Endodermal cell (in vitro differentiated cells): Measurements from ENCODE around the gene ETFDH. TPM values are rescaled to one million over a fixed set of nuclear protein-coding genes. Genes with fewer than 3 reads are reported as not detected.

ENCODE experiments used
- DNase-seq: peaks from one replicate; pipeline ENCODE4 v3.0.0-alpha.2; 2017
- H3K27ac ChIP-seq: 2 replicates; pipeline ENCODE4 v1.5.1; 2013; ENCODE audit warnings: mild to moderate bottlenecking, low read depth, low read length, moderate library complexity
- H3K27me3 ChIP-seq: 2 replicates; pipeline ENCODE4 v1.6.1; 2013; ENCODE audit warnings: mild to moderate bottlenecking, low read length, moderate library complexity; ENCODE audit not compliant: insufficient read depth, control insufficient read depth, poor library complexity, severe bottlenecking
- H3K36me3 ChIP-seq: 2 replicates; pipeline ENCODE4 v1.7.0; 2013; ENCODE audit warnings: mild to moderate bottlenecking, low read length, moderate library complexity; ENCODE audit not compliant: control insufficient read depth, insufficient read depth
- H3K4me1 ChIP-seq: one replicate; pipeline ENCODE4 v1.7.0; 2013; ENCODE audit warnings: low read length; ENCODE audit not compliant: control insufficient read depth, insufficient read depth
- H3K4me3 ChIP-seq: 2 replicates; pipeline ENCODE4 v1.5.1; 2013; ENCODE audit warnings: mild to moderate bottlenecking, low read length, moderate library complexity
- H3K9ac ChIP-seq: 2 replicates; pipeline ENCODE4 v1.6.1; 2013; ENCODE audit warnings: mild to moderate bottlenecking, low read length, moderate library complexity; ENCODE audit not compliant: poor library complexity, severe bottlenecking; ENCODE audit errors: extremely low read depth
- H3K9me3 ChIP-seq: 2 replicates; pipeline ENCODE4 v1.6.1; 2013; ENCODE audit warnings: mild to moderate bottlenecking, low read length, moderate library complexity; ENCODE audit not compliant: control insufficient read depth
- H3K27ac Mint-ChIP-seq: 2 replicates; pipeline ENCODE4 v1.8.0; 2020; ENCODE audit warnings: mixed read lengths
- H3K27me3 Mint-ChIP-seq: 2 replicates; pipeline ENCODE4 v1.8.0; 2021; ENCODE audit warnings: mild to moderate bottlenecking, mixed read lengths; ENCODE audit not compliant: insufficient read depth
- H3K36me3 Mint-ChIP-seq: 2 replicates; pipeline ENCODE4 v1.8.0; 2020; ENCODE audit warnings: low read depth, mixed read lengths
- H3K4me1 Mint-ChIP-seq: 2 replicates; pipeline ENCODE4 v1.8.0; 2020; ENCODE audit warnings: mixed read lengths
- H3K4me3 Mint-ChIP-seq: 2 replicates; pipeline ENCODE4 v1.8.0; 2020; ENCODE audit warnings: mild to moderate bottlenecking, moderate library complexity, mixed read lengths
- H3K9me3 Mint-ChIP-seq: 2 replicates; pipeline ENCODE4 v1.8.0; 2020; ENCODE audit warnings: mild to moderate bottlenecking, mixed read lengths
- WGBS, 2 experiments: methylation state at CpG; one replicate each; pipeline versions ENCODE4 v1.1.5 to v1.1.7; 2013; ENCODE audit warnings: missing lambda C conversion rate in 2 of 2, mixed read lengths in 1 of 2; ENCODE audit not compliant: insufficient coverage in 1 of 2, insufficient read length in 1 of 2; 5-methylcytosine and 5-hydroxymethylcytosine counted together
- total RNA-seq, 2 donors: library from RNA; stranded (reverse); fragmentation: NEBNext Ultra II Directional in 1 of 2; extraction: Animal tissue kit (Norgen Biotek cat#: 25700) in 1 of 2; gene quantifications; 2 replicates in 1 of 2; 3 replicates in 1 of 2; pipeline ENCODE4 v1.2.1, GENCODE V29; 2021
- TF ChIP-seq, protein P1 (sequence below): fragments of 200-600 bp; sonication (generic); conservative IDR thresholded peaks from 2 replicates; pipeline ENCODE4 v1.5.0; 2021; ENCODE audit warnings: antibody characterized with exemption, mild to moderate bottlenecking

The ETFDH gene
- total RNA-seq, 2 donors from 2014 or later = 10.6 to 11.8 TPM

DNA sequence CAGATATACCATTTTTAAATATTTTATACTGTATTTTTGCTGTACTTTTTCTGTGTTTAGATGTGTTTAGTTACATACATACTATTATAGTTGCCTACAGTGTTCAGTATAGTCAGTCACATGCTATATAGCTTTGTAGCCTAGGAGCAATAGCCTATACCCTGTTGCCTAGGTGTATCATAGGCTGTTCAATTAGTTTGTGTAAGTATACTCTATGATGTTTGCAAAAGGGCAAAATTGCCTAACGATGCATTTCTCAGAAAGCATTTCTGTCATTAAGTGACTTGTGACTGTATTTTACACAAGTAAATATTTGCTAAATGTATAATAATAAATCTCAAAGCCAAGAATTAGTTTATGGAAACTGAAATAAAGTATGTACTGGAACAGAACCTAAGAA lies 9.5 kb downstream of the ETFDH start:
- Mint-ChIP-seq H3K27ac (no peak overlapping the region), H3K36me3 (no peaks in the 10 kb centered on the region), H3K4me1 (no peaks in the 10 kb centered on the region), H3K9me3 (no peaks in the 10 kb centered on the region), H3K27me3 (no peaks in the 10 kb centered on the region), H3K4me3 (no peak overlapping the region)
- Histone ChIP-seq H3K36me3 (no peaks in the 10 kb centered on the region), H3K27ac (no peak overlapping the region), H3K9me3 (no peaks in the 10 kb centered on the region), H3K4me1 (no peaks in the 10 kb centered on the region), H3K27me3 (no peaks in the 10 kb centered on the region), H3K4me3 (no peak overlapping the region), H3K9ac (no peak overlapping the region)
- DNase-seq = no peak
- TF ChIP-seq, protein P1, sequence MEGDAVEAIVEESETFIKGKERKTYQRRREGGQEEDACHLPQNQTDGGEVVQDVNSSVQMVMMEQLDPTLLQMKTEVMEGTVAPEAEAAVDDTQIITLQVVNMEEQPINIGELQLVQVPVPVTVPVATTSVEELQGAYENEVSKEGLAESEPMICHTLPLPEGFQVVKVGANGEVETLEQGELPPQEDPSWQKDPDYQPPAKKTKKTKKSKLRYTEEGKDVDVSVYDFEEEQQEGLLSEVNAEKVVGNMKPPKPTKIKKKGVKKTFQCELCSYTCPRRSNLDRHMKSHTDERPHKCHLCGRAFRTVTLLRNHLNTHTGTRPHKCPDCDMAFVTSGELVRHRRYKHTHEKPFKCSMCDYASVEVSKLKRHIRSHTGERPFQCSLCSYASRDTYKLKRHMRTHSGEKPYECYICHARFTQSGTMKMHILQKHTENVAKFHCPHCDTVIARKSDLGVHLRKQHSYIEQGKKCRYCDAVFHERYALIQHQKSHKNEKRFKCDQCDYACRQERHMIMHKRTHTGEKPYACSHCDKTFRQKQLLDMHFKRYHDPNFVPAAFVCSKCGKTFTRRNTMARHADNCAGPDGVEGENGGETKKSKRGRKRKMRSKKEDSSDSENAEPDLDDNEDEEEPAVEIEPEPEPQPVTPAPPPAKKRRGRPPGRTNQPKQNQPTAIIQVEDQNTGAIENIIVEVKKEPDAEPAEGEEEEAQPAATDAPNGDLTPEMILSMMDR = no peak
- 88% methylated on average over 1 of the region's 1 CpG; no CpG with 5 or more reads in 1 of the 2 experiments for WGBS, 2 experiments

DNA sequence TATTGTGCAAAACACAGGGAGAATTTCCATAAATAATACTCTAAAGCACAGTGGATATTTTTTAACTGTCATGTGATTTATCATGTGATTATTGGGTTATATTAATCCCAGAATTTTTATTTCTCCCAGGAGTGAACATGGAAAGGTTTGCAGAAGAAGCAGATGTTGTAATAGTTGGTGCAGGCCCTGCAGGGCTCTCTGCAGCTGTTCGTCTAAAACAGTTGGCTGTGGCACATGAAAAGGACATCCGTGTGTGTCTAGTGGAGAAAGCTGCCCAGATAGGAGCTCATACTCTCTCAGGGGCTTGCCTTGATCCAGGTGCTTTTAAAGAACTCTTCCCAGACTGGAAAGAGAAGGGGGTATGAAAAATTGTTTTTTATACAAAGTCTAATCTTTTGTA lies 10.0 kb downstream of the ETFDH start:
- Mint-ChIP-seq H3K9me3 (no peaks in the 10 kb centered on the region), H3K36me3 (no peaks in the 10 kb centered on the region), H3K4me1 (no peaks in the 10 kb centered on the region), H3K27me3 (no peaks in the 10 kb centered on the region), H3K27ac (peak overlapping the region; percentile 30), H3K4me3 (no peak overlapping the region)
- Histone ChIP-seq H3K4me3 (no peak overlapping the region), H3K27ac (no peak overlapping the region), H3K4me1 (no peaks in the 10 kb centered on the region), H3K9me3 (no peaks in the 10 kb centered on the region), H3K27me3 (no peaks in the 10 kb centered on the region), H3K9ac (no peak overlapping the region), H3K36me3 (no peaks in the 10 kb centered on the region)
- TF ChIP-seq, protein P1 = no peak
- 89 to 100% methylated on average over 2 of the region's 2 CpGs for WGBS, 2 experiments
- no peak for DNase-seq

DNA sequence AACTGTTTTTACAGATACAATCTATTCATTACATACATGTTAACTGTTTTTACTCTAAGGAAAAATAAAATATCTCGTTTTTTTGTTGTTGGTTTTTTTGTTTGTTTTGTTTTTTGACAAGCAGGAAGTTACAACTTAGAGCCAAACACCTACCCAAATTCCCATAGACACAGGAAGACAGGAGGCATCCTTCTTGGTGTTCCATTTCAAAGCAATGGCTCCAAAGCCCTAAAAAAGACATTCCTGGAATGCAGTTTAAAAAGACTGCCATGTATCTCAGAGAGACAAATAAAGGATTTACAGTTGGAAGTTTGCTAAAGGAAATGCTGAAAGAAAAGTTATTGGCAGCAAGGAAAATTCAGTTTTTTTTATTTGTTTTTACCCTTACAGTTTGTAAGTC lies 16.7 kb downstream of the ETFDH start:
- no peaks in the 10 kb centered on the region for H3K27me3 Mint-ChIP-seq
- H3K27me3 ChIP-seq = no peaks in the 10 kb centered on the region
- TF ChIP-seq, protein P1 = no peak

More for the DNA sequence above, 16.7 kb downstream of the ETFDH start:
- no peak for DNase-seq
- no peak overlapping the region for H3K27ac ChIP-seq
- no peaks in the 10 kb centered on the region for H3K36me3 ChIP-seq
- peaks cover 3% of the 10 kb centered on the region for H3K4me1 Mint-ChIP-seq
- H3K4me1 ChIP-seq = no peaks in the 10 kb centered on the region
- H3K27ac Mint-ChIP-seq = no peak overlapping the region
- no peak overlapping the region for H3K4me3 ChIP-seq
- H3K4me3 Mint-ChIP-seq = no peak overlapping the region
- H3K9me3 Mint-ChIP-seq = no peaks in the 10 kb centered on the region
- no peaks in the 10 kb centered on the region for H3K9me3 ChIP-seq
- H3K9ac ChIP-seq = no peak overlapping the region
- WGBS, 2 experiments = no CpG with 5 or more reads among the region's 1 CpG
- peaks cover 8% of the 10 kb centered on the region for H3K36me3 Mint-ChIP-seq
